NCI-H146 (cell line): ENCODE results near the gene GALR2.
A peak's percentile ranks its signal among the peaks of the same experiment; 100 is the strongest.
"Not testable (repeated sequence)": the region's sequence is repeated elsewhere in the genome, so short reads cannot be mapped to it uniquely, and the experiment has no call there.

Experiments used
- DNase-seq: peaks from one replicate; lab custom pipeline; 2025; lab: John Stamatoyannopoulos, UW

Gene GALR2

GRCh38 chr17:76049836-76050537 lies 24.6 kb upstream of the GALR2 start:
- no peak for DNase-seq

- no peak for DNase-seq
Observed at GRCh38 chr17:76050538-76051467, 23.8 kb upstream of the GALR2 start.

GRCh38 chr17:76051561-76051960 lies 23.0 kb upstream of the GALR2 start:
- DNase-seq, result no peak

- no peak for DNase-seq
Observed at GRCh38 chr17:76053246-76054111, 21.1 kb upstream of the GALR2 start.

- DNase-seq, result no peak
Observed at GRCh38 chr17:76054112-76054476, 20.5 kb upstream of the GALR2 start.

GRCh38 chr17:76056882-76057281 lies 17.7 kb upstream of the GALR2 start:
- no peak for DNase-seq

- DNase-seq, result not testable (repeated sequence)
Observed at GRCh38 chr17:76058264-76058663, 16.3 kb upstream of the GALR2 start.

GRCh38 chr17:76063875-76064546 lies 10.6 kb upstream of the GALR2 start:
- DNase-seq, result no peak

- DNase-seq, result no peak
Observed at GRCh38 chr17:76065775-76066174, 8.8 kb upstream of the GALR2 start.

- no peak for DNase-seq
Observed at GRCh38 chr17:76071531-76072147, 2.9 kb upstream of the GALR2 start.

GRCh38 chr17:76072148-76072858 lies 2.3 kb upstream of the GALR2 start, which contains the start of gene SRP68:
Gene SRP68, minus strand, starts transcription at chr17:76072517. Its CDS starts 26 bp downstream, at chr17:76072491.
- DNase-seq, result peak; percentile 94

GRCh38 chr17:76075364-76076145 lies 974 bp downstream of the GALR2 start:
- peak; percentile 41 for DNase-seq

GRCh38 chr17:76076146-76076764 lies 1.7 kb downstream of the GALR2 start:
- peak; percentile 30 for DNase-seq

- no peak for DNase-seq
Observed at GRCh38 chr17:76076765-76077583, 2.4 kb downstream of the GALR2 start.

GRCh38 chr17:76077584-76078110 lies 3.1 kb downstream of the GALR2 start:
- DNase-seq, result no peak

- DNase-seq, result not testable (repeated sequence)
Observed at GRCh38 chr17:76078370-76078769, 3.8 kb downstream of the GALR2 start.

- peak; percentile 61 for DNase-seq
Observed at GRCh38 chr17:76078860-76079534, 4.4 kb downstream of the GALR2 start, which contains the start of gene ZACN. Gene ZACN, plus strand, starts transcription at chr17:76079182. Its CDS starts 83 bp downstream, at chr17:76079265.
